Measurements from ENCODE around the gene A1BG.

GRCh38 chr19:58300620-58301019 lies 52.7 kb downstream of the A1BG start:
- TF ChIP-seq CTCF (conservative IDR thresholded peaks at IDR 0.05): no peak
- no peak for TF ChIP-seq ZFX (IDR thresholded peaks at IDR 0.05)
